Measurements from ENCODE around the gene CNBD2.

GRCh38 chr20:35984382-35984781 is 16.0 kb downstream of the CNBD2 start:
- TF ChIP-seq CTCF (IDR thresholded peaks at IDR 0.05): no peak
- TF ChIP-seq ZFX (IDR thresholded peaks at IDR 0.05; ENCODE audit: borderline replicate concordance): no peak
